HG02885 (cell line): ENCODE measurements around the gene PANX2.
"Not testable (repeated sequence)": the region's sequence is repeated elsewhere in the genome, so short reads cannot be mapped to it uniquely, and the experiment has no call there.

Experiments
- ATAC-seq: cut with Tn5 transposase; IDR thresholded peaks from one replicate; pipeline ENCODE4 v1.9.1; 2021; ENCODE audit warnings: mild to moderate bottlenecking; ENCODE audit not compliant: unreplicated experiment, poor library complexity

PANX2 gene

DNA sequence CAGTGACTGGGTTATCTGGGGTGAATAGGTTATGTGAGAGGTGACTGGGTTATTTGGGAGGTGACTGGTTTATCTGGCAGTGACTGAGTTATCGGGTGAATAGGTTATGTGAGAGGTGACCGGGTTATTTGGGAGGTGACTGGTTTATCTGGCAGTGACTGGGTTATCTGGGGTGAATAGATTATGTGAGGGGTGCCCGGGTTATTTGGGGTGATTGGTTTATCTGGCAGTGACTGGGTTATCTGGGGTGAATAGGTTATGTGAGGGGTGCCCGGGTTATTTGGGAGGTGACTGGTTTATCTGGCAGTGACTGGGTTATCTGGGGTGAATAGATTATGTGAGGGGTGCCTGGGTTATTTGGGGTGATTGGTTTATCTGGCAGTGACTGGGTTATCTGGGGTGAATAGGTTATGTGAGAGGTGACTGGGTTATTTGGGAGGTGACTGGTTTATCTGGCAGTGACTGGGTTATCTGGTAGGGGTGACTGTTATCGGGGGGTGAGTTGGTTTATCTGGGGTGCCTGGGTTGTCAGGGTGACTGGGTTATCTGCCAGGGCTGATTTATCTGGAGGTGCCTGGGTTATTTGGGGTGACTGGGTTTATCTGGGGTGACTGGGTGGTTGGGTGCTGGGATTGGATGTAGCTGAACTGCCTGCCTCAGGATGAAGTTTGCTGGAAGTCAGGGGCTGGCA lies 1.9 kb upstream of the PANX2 start:
- ATAC-seq = not testable (repeated sequence)

DNA sequence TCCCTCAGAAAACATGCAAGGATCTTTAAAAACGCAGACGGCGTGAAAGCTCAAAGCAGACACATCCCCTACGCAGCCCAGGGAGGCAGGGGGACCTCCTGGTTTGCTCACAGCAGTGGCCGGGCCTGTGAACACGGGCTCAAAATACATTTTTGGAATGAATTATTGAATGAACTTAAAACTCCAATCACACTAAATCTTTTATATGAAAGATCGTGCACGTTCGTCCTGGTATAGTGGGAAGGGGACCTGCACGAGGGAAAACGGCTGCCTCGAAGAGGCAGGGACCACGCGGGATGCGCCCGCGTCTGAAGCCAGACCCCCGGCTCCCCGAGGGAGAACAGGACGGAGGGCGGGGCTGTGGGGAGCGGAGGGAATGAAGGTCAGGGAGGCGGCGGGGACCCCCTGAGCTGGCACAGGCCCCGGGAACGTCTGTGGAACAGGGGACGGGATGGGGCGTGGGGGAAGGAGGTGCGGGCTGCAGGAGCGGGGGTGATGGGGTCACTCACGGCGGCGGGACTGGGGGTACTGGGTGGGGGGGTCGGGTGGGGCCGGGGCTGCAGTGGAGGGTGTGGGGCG lies 1.3 kb upstream of the PANX2 start:
- ATAC-seq = no peak

DNA sequence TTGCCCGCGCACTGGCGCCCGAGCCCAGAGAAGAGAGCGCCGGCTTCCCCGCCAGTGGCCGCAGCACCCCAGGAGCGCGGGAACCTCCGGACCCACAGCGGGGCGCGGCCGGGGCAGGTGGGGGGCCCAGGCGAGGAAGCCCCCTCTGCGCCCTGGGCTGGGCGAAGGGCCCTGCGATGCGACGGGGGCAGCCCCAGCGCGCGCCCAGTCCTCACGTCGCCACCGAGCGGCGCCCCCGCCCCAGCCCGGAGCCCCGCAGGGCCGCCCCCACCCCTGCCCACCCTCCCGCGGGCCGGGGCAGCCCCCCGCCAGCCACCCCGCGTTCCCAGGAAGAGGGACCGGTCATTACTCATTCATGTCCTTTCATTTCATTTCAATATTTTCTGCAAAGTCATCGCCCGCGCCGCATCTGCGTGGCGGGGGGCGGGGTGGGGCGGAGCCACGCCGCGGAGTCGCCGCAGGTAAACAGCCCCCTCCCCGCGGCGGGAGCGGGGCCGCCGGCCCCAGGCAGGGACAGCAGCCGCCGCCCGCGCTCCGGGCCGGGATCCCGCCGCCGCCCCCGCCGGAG lies 673 bp upstream of the PANX2 start:
- ATAC-seq = no peak

DNA sequence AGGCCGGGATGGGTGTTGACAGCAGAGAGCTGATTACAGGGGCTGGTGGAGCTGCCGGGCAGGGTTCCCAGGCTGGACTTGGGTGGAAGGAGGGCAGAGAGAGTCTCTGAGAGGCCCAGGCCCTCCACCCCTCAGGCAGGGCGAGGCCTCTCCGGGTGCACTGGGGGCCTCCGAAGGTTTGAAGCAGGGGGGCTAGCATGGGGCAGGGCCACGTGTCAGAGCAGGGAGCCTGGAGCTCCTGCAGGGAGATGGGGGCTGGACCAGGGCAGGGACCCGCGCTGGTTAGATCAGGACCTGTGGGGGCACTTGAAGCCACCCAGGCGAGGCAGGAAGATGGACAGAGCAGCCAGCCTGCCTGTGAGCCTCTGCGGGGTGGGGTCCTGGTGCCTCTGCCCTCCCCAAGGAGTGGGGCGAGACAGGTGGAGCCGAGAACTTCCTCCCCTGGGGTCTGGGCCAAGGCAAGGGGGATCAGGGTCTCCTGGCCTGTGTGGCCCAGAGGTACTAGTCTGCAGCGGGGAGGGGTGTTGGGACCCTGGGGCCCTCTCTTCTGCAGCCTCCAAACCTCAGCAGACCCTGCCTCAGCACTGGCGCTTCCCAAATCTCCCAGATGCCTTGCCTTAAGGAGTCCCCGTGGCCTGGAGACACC lies 911 bp downstream of the PANX2 start:
- no peak for ATAC-seq

DNA sequence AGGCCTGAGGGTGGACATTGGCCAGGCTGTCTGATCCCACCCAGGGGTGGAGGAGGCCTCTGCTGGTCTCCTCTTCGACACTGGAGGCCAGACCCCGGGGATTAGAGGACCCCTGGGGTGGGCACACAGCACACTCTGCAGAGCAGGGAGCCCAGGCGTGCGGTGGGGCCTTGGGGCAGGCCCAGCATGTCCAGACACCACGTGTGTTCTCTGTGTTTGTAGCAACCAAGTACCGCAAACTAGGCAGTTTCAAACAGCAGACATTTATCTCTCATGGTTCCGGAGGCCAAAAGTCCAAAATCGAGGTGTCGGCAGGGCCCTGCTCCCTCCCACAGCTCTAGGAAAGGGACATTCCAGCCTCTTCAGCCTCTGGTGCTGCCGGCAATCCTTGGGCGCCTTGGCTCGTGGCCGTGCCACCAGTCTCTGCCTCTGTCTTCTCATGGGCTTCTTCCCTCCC lies 1.5 kb downstream of the PANX2 start:
- ATAC-seq = no peak

DNA sequence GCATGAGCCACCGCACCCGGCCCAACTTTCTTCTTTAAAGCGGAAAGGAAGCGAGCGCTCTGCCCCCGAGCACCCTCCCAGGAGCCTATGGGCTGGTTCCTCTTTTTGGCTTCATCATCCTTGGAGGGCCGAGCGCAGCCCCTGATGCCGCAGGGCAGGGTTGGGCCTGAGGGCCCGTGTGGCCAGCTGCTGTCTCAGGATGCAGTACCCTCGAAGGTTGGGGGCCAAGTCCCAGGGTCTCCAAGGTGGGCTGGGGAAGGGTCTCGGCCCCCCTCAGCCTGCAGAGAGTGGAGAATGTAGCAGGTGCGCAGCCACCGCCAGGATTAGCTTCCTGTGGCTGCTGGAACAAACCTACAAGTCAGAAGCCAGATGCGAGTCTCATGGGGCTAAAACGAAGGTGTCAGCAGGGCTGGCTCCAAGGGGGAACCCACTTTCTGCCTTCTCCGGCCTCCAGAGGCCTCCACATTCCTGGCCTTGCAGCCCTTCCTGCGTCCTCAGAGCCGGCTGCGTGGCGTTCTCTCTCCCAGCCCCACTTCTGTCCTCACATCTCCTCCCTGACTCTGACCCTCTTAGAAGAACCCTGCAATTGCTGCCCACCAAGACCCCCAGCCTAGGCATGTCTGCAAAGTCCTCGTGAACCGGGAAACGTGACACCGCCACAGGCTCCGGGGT lies 2.9 kb downstream of the PANX2 start:
- no peak for ATAC-seq

DNA sequence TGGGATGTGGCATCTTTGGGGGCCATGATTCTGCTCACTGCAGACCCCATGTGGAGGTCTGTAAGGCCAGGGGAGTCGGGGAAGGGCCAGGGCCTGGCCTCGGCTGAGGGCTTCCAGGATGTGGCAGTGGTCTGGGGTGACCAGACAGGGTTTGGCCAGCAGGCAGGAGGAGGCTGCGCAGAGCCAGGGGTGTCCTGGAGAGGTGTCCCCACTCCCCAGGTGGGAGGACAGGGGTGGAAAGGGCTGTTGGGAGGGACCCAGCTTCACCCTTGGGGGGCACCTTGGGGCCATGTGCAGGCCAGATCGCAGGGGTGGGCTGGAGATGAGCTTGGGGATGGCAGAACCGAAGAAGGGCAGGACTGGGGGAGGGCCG lies 3.4 kb downstream of the PANX2 start:
- ATAC-seq = no peak

DNA sequence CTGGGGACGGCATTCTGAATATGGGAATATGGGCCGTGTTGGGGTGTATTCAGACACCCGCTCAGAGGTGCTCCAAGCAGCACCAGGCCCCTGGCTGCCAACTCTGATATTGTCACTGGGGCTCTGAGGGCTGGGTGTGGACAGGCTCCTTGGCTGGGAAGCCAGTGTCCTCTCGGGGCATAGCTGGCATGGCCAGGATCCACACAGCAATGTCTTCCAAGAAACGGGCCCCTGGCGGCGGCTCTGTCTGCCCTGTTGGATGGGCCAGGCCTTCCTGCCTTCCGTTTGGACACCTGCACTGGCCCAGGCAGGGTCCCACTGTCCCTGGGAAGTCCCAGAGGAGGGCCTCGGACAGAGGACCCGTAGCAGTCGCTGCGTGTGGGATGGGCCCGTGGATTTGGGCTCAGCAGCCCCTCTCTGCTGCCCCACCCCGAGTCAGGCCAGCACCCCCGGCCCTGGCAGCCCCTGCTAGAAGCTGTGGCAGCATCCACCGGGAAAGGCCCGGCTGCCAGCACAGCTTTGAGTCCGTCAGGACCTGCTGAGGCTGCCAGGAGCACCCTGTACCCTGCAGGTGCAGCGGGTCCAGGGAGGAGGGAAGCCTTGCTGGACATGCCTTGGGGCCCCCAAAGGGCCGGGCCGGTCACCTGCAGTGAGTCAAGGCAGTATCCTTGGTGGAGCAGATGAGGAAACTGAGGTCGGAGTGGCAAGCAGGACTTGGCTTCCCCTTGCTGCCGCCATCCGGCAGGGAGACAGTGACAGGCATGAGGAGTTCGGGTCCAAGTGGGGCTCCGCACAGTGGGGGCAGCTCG lies 4.1 kb downstream of the PANX2 start:
- ATAC-seq = no peak

DNA sequence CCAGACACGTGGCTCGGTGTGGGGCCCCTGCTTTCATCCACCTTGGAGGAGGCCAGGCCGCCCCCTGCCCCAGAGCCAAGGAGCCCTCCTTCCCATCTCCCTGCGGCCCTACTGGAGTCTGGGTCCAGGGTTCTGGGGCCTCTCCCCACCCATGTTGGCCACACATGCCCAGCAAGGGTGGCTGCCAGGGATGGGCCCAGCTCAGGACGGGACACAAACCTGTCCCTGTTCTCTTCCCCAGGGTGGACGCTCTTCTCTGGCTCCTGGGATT lies 4.6 kb downstream of the PANX2 start:
- ATAC-seq = no peak

DNA sequence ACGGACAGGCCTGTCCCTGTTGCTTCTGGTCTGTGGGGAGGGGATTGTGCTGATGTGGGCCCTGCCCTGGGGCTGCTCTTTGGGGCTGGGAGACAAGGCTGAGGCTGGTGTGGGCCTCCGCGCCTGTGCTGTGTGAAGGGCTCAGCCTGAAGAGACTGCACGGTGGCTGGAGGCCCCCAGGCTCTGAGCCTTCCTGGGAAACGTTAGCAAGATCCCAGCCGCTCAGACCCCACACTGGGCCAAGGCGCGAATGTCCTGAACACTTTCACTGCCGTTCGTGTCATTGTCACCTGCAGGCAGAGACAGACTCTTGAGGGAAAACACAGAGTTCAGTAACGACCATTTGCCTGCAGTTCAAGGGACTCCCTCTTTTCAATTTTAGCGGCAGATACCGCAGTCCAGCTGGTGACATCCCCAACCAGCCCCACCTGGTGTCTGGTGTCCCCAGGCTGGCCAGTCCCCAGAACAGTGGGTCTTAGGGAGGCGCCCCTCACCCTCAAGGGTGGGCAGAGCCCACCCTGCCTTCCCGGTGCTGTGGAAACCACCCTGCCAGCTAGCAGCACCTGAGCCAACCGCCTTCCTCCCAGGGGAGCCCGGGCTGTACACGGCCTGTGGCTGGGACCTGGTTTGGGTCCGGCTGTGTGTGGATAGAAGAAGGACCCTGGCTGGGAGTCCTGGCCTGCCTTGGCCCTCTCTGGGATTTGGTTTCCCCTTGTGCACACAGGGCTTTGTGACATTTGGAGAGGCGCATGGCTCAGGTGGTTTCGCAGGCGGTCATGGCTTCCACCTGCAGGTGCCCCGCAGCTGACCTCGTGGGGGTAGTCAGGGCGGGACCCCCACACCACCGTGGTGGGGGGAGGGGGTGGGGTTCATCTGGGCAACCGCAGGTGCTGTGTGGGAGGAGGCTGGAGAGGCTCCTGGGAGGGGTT lies 5.7 kb downstream of the PANX2 start:
- no peak for ATAC-seq

DNA sequence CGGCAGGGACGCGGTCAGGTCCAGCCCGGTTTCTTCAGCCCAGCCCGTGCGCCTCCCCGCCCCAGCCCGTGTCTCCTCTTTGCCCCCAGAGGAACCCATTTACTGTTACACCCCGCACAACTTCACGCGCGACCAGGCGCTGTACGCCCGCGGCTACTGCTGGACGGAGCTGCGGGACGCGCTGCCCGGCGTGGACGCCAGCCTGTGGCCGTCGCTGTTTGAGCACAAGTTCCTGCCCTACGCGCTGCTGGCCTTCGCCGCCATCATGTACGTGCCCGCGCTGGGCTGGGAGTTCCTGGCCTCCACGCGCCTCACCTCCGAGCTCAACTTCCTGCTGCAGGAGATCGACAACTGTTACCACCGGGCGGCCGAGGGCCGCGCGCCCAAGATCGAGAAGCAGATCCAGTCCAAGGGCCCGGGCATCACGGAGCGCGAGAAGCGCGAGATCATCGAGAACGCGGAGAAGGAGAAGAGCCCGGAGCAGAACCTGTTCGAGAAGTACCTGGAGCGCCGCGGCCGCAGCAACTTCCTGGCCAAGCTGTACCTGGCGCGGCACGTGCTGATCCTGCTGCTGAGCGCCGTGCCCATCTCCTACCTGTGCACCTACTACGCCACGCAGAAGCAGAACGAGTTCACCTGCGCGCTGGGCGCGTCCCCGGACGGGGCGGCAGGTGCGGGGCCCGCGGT lies 6.5 kb downstream of the PANX2 start:
- ATAC-seq = no peak

DNA sequence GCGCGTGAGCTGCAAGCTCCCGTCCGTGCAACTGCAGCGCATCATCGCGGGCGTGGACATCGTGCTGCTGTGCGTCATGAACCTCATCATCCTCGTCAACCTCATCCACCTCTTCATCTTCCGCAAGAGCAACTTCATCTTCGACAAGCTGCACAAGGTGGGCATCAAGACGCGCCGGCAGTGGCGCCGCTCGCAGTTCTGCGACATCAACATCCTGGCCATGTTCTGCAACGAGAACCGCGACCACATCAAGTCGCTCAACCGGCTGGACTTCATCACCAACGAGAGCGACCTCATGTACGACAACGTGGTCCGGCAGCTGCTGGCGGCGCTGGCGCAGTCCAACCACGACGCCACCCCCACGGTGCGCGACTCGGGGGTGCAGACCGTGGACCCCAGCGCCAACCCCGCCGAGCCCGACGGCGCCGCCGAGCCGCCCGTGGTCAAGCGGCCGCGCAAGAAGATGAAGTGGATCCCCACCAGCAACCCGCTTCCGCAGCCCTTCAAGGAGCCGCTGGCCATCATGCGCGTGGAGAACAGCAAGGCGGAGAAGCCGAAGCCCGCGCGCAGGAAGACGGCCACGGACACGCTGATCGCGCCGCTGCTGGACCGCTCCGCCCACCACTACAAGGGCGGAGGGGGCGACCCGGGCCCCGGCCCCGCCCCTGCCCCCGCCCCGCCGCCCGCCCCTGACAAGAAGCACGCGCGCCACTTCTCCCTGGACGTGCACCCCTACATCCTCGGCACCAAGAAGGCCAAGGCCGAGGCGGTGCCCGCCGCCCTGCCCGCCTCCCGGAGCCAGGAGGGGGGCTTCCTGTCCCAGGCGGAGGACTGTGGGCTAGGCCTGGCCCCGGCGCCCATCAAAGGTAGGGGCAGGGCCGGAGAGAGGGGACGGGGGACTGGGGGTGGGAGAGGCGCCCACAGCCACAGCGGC lies 7.3 kb downstream of the PANX2 start:
- no peak for ATAC-seq

DNA sequence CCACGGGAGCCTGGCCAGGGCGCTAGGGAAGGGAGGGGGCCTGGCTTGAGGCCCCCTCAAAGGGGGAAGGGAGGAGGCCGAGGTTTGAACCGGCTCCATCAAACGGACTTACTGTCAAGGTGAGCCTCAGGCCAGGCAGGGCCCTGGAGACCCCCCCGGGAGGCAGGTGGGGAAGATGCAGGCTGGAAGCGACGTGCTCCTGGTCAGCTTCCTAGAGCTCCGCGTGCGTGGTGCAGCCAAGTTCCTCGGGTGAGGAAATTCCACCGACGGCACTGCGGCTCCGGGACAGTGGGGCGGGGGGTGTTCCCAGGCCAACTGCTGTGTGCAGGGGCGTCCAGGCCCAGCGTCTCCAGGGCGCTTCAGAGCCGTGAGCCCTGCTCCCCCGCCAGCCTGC lies 7.9 kb downstream of the PANX2 start:
- no peak for ATAC-seq

DNA sequence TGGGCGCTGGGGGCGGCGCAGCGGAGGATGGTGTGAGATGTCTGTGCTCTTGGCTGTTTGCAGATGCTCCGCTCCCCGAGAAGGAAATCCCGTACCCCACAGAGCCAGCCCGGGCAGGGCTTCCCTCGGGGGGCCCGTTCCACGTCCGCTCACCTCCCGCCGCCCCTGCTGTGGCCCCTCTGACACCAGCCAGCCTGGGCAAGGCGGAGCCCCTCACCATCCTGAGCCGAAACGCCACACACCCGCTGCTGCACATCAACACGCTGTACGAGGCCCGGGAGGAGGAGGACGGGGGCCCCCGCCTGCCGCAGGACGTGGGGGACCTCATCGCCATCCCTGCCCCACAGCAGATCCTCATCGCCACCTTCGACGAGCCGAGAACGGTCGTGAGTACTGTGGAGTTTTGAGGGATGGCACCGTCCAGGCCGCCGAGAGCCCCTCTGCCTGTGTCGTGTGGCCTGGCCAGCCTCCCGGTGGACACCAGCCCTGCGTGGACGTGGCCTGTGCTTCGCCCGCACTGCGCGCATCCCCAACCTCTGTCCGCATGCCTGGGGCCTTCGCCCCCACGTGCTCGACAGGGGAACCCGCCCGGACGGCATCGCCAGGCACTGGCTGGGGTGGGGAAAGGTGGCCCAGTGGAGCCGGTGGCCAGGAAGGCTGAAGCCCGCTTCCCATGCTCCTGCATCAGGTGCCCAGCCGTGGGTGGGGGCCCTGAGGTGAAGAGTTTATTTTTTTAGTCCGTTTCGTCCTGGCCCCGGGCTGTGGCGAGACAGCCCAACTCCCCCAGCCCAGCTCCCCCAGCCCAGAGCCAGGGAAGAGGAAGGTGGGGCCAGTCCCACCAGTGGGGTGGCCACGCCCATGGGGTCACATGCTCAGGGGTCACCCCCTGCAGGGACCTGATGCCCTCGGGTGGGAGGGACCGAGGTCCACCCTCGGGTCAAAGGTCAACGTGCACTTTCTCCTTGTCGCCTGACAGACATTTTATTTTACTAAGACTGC lies 8.6 kb downstream of the PANX2 start:
- no peak for ATAC-seq

DNA sequence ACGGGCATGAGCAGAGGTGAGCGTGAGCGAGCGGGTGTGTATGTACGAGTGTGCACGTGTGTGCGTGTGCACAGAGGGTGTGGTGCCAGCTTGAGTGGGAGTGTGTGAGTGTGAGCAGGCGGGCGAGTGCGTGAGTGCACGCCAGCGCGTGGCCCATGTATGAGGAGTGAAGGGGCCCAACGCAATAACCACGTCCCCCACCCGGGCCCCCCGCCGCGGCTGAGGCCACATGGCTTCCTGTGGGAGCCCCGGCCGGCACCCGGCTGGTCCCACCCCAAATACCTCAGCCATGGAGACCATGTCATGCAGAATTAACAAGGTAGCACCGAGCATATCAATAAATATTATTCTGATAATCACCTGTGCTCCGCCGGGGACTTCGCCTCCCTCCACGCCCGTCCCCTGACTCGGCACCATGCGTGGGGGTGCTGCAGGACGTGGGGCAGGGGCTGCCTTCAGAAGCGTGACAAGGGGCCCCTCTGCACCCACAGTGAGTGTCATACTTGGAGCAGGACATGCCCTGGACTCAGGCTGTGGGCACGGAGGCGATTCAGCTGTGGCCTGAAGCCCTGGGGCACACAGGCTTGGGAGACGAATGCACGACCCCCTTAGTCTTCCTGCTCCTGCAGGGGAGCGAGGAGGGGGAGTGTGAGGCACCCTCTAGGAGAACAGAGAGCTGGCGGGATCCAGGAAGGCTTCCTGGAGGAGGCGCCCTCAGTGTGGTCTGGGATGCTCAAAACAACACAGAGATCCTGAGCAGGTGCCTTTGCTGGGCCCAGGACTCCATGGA lies 9.6 kb downstream of the PANX2 start:
- no peak for ATAC-seq
